Measurements from ENCODE around the gene CCNE1.

CCNE1 gene

GRCh38 chr19:29845574-29846176 lies 33.9 kb downstream of the CCNE1 start:
- peak; percentile 43 for DNase-seq

- no peak for DNase-seq
Observed at GRCh38 chr19:29849208-29849607, 37.4 kb downstream of the CCNE1 start.

- DNase-seq = no peak
Observed at GRCh38 chr19:29850482-29850881, 38.7 kb downstream of the CCNE1 start.

GRCh38 chr19:29851769-29852521 lies 40.2 kb downstream of the CCNE1 start:
- no peak for DNase-seq

- no peak for DNase-seq
Observed at GRCh38 chr19:29854033-29854432, 42.2 kb downstream of the CCNE1 start.

- DNase-seq = no peak
Observed at GRCh38 chr19:29855087-29855486, 43.3 kb downstream of the CCNE1 start.

- DNase-seq = no peak
Observed at GRCh38 chr19:29855741-29856500, 44.1 kb downstream of the CCNE1 start.

GRCh38 chr19:29858000-29858596 lies 46.3 kb downstream of the CCNE1 start:
- peak; percentile 37 for DNase-seq

GRCh38 chr19:29858621-29859020 lies 46.8 kb downstream of the CCNE1 start:
- no peak for DNase-seq

GRCh38 chr19:29860492-29860891 lies 48.7 kb downstream of the CCNE1 start:
- no peak for DNase-seq

- DNase-seq = no peak
Observed at GRCh38 chr19:29861574-29861973, 49.8 kb downstream of the CCNE1 start.

- DNase-seq = no peak
Observed at GRCh38 chr19:29866011-29866410, 54.2 kb downstream of the CCNE1 start.

- no peak for DNase-seq
Observed at GRCh38 chr19:29867984-29868383, 56.2 kb downstream of the CCNE1 start.

GRCh38 chr19:29871143-29871542 lies 59.4 kb downstream of the CCNE1 start:
- no peak for DNase-seq

- peak; percentile 13 for DNase-seq
Observed at GRCh38 chr19:29872224-29872731, 60.5 kb downstream of the CCNE1 start.

GRCh38 chr19:29873024-29873800 lies 61.4 kb downstream of the CCNE1 start:
- peak; percentile 69 for DNase-seq
